GM12875 (cell line): ENCODE results near the gene PDILT.
"Not testable (repeated sequence)": the region's sequence is repeated elsewhere in the genome, so short reads cannot be mapped to it uniquely, and the experiment has no call there.

Experiments used
- H3K4me3 ChIP-seq: one replicate; pipeline ENCODE4 v1.5.1; 2011; ENCODE audit warnings: low read depth, low read length, control low read depth
- TF ChIP-seq, protein P1 (sequence below): IDR thresholded peaks from 2 replicates; pipeline ENCODE4 v1.5.1; 2011; ENCODE audit warnings: low read depth, mild to moderate bottlenecking, control low read depth, inconsistent platforms, low read length, moderate library complexity, borderline replicate concordance; ENCODE audit not compliant: insufficient read depth

The PDILT gene

DNA sequence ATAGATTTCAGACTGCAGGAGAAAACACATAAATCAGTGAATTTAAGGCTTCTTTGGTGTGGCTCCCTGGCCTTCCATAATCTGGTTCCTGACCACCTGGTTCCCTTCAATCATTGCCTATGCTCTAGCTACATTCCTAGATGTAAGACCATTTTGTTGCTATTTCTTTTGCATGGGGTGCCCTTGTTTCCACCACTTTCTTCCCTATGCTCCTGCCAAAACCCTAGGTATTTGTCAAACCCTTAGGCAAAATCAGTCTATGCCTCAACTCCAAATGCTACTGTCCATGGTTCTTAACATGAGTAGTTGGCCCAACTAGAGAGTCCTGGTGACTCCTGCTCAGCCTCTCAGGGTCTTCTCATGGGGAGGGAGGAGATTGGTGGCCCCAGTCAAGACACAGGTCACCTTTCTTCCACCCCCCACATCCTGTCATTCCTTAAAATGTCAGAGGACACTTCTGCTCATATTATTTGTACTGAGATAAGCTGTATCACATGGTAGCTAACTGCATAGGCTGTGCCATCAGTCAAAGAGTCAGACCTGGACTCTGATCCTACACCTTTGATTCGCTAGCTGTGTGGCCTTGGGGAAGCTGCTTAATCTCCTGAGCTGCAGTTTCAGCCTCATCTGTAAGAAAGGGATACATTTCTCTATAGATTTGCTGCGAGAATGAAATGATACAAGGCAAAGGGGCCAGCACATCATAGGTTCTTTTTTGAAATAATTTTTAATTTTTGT is 19.8 kb upstream of the PDILT start:
- no peak overlapping the region for H3K4me3 ChIP-seq
- TF ChIP-seq, protein P1, sequence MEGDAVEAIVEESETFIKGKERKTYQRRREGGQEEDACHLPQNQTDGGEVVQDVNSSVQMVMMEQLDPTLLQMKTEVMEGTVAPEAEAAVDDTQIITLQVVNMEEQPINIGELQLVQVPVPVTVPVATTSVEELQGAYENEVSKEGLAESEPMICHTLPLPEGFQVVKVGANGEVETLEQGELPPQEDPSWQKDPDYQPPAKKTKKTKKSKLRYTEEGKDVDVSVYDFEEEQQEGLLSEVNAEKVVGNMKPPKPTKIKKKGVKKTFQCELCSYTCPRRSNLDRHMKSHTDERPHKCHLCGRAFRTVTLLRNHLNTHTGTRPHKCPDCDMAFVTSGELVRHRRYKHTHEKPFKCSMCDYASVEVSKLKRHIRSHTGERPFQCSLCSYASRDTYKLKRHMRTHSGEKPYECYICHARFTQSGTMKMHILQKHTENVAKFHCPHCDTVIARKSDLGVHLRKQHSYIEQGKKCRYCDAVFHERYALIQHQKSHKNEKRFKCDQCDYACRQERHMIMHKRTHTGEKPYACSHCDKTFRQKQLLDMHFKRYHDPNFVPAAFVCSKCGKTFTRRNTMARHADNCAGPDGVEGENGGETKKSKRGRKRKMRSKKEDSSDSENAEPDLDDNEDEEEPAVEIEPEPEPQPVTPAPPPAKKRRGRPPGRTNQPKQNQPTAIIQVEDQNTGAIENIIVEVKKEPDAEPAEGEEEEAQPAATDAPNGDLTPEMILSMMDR = no peak

DNA sequence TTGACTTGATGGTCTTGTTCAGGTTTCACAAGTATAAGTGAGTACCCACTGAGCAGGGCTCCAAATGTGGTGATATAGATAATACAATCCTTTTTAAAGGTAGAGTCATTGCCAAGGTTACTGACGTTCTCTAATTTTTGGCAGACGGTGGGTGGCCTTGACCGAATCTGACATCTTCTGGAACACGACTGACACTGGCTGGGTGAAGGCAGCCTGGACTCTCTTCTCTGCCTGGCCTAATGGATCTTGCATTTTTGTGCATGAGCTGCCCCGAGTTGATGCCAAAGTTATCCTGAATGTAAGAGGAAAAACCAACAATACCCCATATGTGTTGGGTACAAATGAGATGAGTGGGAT is 19.2 kb upstream of the PDILT start:
- H3K4me3 ChIP-seq = not testable (repeated sequence)

DNA sequence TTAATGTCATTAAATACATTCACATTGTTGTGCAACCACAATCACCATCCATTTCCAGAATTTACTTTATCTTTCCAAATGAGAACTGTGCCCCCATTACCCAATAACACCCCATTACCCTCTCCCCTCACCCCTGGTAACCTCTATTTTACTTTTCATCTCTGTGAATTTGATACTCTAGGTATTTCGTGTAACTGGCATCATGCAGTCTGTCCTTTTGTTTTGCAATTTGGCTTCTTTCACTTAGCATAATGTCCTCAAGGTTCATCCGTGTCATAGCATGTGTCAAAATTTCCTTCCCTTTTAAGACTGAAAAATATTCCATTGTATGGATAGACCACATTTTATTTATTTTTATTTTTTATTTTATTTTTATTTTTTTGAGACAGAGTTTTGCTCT is 17.2 kb upstream of the PDILT start:
- H3K4me3 ChIP-seq = not testable (repeated sequence)

DNA sequence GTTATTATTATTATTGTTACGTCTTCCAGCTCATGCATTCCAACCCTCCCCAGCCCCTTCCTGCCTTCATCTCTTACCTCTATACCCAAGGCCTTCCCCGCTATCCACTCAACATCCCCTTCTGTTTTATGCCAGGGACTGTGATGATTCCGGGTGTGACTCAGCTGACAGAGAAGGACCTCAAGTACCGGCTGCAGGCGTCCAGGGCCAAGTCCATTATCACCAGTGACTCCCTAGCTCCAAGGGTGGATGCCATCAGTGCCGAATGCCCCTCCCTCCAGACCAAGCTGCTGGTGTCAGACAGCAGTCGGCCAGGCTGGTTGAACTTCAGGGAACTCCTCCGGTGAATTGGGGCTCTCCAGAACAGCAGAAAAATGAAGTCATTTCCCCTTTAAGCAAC is 14.6 kb upstream of the PDILT start:
- not testable (repeated sequence) for H3K4me3 ChIP-seq

DNA sequence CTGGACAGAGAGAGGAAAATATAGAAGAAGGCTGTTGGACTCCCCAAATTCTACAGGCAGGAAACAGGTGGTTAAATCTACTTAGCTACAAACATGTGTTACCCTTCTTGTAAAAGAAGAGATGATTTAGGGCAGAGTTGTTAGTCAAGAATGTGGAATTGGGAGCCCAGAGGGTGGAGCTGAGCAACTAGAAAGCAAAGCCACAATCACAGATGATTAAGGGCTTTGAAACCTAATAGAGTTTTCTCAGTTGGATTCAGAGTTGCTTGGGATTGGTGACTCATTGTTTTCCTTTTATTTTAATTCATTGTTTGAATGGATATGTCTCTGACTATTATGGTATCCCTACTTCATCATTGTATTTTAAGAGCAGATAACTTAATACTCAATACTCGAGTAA is 11.0 kb upstream of the PDILT start:
- TF ChIP-seq, protein P1 = no peak
- H3K4me3 ChIP-seq = no peak overlapping the region

DNA sequence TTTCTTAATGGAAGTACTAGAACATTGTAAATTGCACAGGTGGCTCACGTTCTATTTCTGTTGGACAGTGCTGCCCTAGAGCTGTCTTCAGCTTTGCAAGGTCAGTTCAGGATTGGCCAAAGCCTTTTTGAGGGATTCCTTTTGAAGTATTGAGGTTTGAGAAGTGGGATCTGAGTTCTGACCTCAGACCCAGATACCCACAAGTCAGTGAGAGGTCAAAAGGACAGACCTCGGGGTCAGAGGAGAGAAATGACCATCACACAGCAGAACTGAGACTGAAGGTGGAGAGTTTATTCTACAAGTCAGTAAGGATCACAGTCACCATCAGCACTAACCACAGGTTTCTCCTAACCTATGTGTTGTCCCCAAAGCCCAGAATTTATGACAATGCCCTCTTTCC is 6.5 kb upstream of the PDILT start:
- TF ChIP-seq, protein P1 = no peak
- no peak overlapping the region for H3K4me3 ChIP-seq

DNA sequence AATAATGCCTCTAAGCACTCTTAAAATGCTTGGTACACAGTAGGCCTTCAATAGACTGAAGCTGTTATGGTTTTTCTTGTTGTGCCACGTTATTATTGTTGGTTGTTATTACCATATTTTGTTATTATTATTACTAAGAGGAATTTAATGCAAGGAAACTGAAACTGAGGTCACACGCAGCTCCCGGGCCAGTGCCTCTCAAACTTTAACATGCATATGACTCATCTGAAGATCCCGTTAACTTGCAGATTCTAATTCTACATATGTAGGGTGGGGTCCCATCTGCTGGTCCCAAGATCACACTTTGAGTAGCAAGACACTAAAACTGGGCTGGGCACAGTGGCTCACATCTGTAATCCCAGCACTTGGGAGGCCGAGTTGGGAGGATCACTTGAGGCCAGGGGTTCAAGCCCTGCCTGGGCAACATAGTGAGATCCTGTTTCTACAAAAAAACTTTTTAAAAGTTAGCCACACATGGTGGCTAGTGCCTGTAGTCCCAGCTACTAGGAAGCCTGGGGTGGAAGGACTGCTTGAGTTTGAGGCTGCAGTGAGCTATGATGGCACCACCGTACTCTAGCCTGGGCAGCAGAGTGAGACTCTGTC is 5.7 kb upstream of the PDILT start:
- H3K4me3 ChIP-seq = no peak overlapping the region
- TF ChIP-seq, protein P1 = no peak

DNA sequence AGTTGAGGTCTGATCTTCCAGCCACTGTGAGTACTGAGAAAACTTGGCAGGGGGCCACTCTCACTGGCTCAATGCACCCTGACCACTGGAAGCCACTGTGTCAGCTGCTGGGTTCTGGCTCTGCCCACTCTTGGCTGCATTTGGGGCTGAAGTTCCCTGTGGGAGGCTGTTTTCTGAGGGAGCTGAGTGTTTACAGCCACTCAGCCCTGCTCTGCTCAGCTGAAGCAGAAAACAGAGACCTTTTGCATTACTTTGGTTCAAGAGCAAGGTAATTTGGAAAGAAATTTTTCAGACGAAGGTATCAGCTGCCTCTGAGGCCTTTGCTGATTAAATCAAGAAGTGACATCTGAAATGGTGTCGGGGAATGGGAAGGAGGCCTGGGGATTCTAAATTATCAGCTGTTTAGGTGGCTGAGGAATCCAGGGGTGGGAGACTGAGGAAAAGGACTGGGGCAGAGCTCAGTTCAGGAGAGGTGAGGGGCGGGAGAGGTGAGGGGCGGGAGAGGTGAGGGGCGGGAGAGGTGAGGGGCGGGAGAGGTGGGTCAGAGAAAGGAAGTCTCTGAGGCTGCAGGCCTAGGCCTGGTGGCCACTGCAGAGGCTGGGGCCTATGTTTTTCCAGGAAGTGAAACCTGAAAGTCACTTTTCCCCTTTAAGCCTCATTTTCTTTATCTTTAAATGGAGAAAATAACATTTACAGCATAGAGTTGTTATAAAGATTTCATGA is 5.0 kb upstream of the PDILT start, which contains the start of gene ACSM5:
ACSM5 (plus strand) TSS at position 137 of the 723 bp plus-strand sequence. CDS start 1,951 bp downstream, outside the sequence.
- H3K4me3 ChIP-seq = no peak within 1 kb of the TSS
- TF ChIP-seq, protein P1 = no peak
